Panc1 (cell line): ENCODE data around the gene RHBDF1. TPM values are rescaled to one million over a fixed set of nuclear protein-coding genes. Genes with fewer than 3 reads are reported as not detected.

Experiments used
- ATAC-seq: fragments of 200-7000 bp; cut with Tn5 transposase; 2 replicates; pipeline ENCODE4 v1.9.1; 2020; ENCODE audit warnings: mild to moderate bottlenecking, moderate library complexity
- BruUV-seq: library from RNA; stranded (reverse); fragments of 400-500 nt; replicated peaks from 2 replicates; lab custom pipeline; 2021; lab: Mats Ljungman, UMichigan
- CTCF ChIA-PET: fragments of 300-600 bp; sonication (Branson Sonifier 250); formaldehyde crosslinking; loops from one replicate; lab custom pipeline; 2022; ENCODE audit warnings: antibody characterized with exemption; lab: Charles Lee
- POLR2A ChIA-PET: fragments of 300-600 bp; sonication (Branson Sonifier 250); formaldehyde crosslinking; loops from one replicate; lab custom pipeline; 2022; ENCODE audit warnings: antibody characterized with exemption; lab: Charles Lee
- DNase-seq: peaks from one replicate; pipeline ENCODE4 v3.0.0-alpha.2; 2010; ENCODE audit warnings: low read depth, low spot score
- H3K27ac ChIP-seq: 2 replicates; pipeline ENCODE4 v1.5.1; 2011; ENCODE audit warnings: mild to moderate bottlenecking, low read length, inconsistent platforms
- H3K27me3 ChIP-seq: fragments of 200-500 bp; sonication (Bioruptor generic); 2 replicates; pipeline ENCODE4 v1.6.0; 2014; ENCODE audit warnings: low read length, inconsistent platforms; ENCODE audit not compliant: control insufficient read depth, insufficient read depth
- H3K36me3 ChIP-seq: fragments of 200-500 bp; sonication (Bioruptor generic); 2 replicates; pipeline ENCODE4 v1.5.1; 2014; ENCODE audit warnings: inconsistent platforms, mild to moderate bottlenecking, low read length, moderate library complexity; ENCODE audit not compliant: control insufficient read depth, insufficient read depth
- H3K4me1 ChIP-seq: 2 replicates; pipeline ENCODE4 v1.5.1; 2011; ENCODE audit warnings: inconsistent platforms, mild to moderate bottlenecking, low read length, moderate library complexity; ENCODE audit not compliant: control insufficient read depth, insufficient read depth
- H3K4me3 ChIP-seq, 2 experiments: 2 replicates each; pipeline ENCODE4 v1.5.1; 2011 to 2012; ENCODE audit warnings: low read depth in 2 of 2, low read length in 2 of 2, mild to moderate bottlenecking in 2 of 2, inconsistent platforms in 1 of 2, moderate library complexity in 1 of 2
- H3K9me3 ChIP-seq: fragments of 200-500 bp; sonication (Bioruptor generic); 2 replicates; pipeline ENCODE4 v1.5.1; 2014; ENCODE audit warnings: low read depth, mild to moderate bottlenecking, inconsistent platforms, low read length, moderate library complexity; ENCODE audit not compliant: control insufficient read depth, insufficient read depth
- CTCF ChIP-seq: fragments of 450-650 bp; IDR thresholded peaks from 2 replicates; pipeline ENCODE4 v1.5.1; 2017; ENCODE audit warnings: mild to moderate bottlenecking
- POLR2AphosphoS5 ChIP-seq: IDR thresholded peaks from 2 replicates; pipeline ENCODE4 v1.6.1; 2012; ENCODE audit warnings: mild to moderate bottlenecking, low read depth, low read length, moderate library complexity
- REST ChIP-seq, 2 experiments: IDR thresholded peaks; 2 replicates each; pipeline ENCODE4 v1.6.1; 2011 to 2012; ENCODE audit warnings: low read depth in 2 of 2, control low read depth in 1 of 2, low read length in 1 of 2, mild to moderate bottlenecking in 1 of 2, moderate library complexity in 1 of 2; ENCODE audit not compliant: insufficient read depth in 1 of 2
- SIN3A ChIP-seq: IDR thresholded peaks from 2 replicates; pipeline ENCODE4 v1.6.1; 2012; ENCODE audit warnings: low read depth, mild to moderate bottlenecking, low read length, moderate library complexity, borderline replicate concordance; ENCODE audit not compliant: insufficient read depth
- TCF7L2 ChIP-seq: IDR thresholded peaks from 2 replicates; pipeline ENCODE4 v1.6.1; 2011; ENCODE audit warnings: mild to moderate bottlenecking, low read depth, low read length, inconsistent platforms
- in situ Hi-C: cut with HindIII; loops from 2 replicates; pipeline ENCODE4 v1.10.0; 2016; ENCODE audit warnings: low sequenced_read_pairs, low pct_unique_long_range_greater_than_20kb
- intact Hi-C: fragments of 100-400 bp; cut with micrococcal nuclease; formaldehyde crosslinking; loops from one replicate; pipeline ENCODE4 v1.10.0; 2022; ENCODE audit not compliant: unreplicated experiment
- total RNA-seq: library from RNA; stranded (reverse); gene quantifications from one replicate; pipeline ENCODE4 v1.2.1, GENCODE V29; 2021; ENCODE audit not compliant: unreplicated experiment

RHBDF1 gene
- total RNA-seq, 1 experiment from 2014 or later = 41.7 TPM

GRCh38 chr16:55571-56136 lies 16.8 kb downstream of the RHBDF1 start:
- POLR2A ChIA-PET = no interaction called here
- DNase-seq (no peak), ATAC-seq (no peak)
- intact Hi-C loops = no loop called here
- H3K9me3 ChIP-seq = no peaks in the 10 kb centered on the region
- H3K27ac ChIP-seq = no peak overlapping the region
- in situ Hi-C loops = no loop called here
- TF ChIP-seq POLR2AphosphoS5 (no peak), CTCF (no peak), TCF7L2 (no peak), REST (IDR thresholded peaks at IDR 0.05; ENCODE audit: insufficient read depth in 1 of 2, low read depth in 2 of 2, low read length in 1 of 2) (no peak), SIN3A (no peak)
- no peak overlapping the region for H3K4me3 ChIP-seq
- no TSS peak for BruUV-seq
- no peaks in the 10 kb centered on the region; the same call in 1 of the 2 replicates for H3K36me3 ChIP-seq
- H3K4me1 ChIP-seq = peaks cover 3% of the 10 kb centered on the region; the same call in 1 of the 2 replicates
- no peaks in the 10 kb centered on the region for H3K27me3 ChIP-seq
- CTCF ChIA-PET = no interaction called here

- ATAC-seq = no peak
These were observed 18.2 kb downstream of the RHBDF1 start for GRCh38 chr16:54237-54581.

More at GRCh38 chr16:54237-54581, 18.2 kb downstream of the RHBDF1 start:
- no peak for DNase-seq
- H3K4me3 ChIP-seq = peak overlapping the region; percentile 81 to 91
- no peaks in the 10 kb centered on the region; the same call in 1 of the 2 replicates for H3K36me3 ChIP-seq
- BruUV-seq = TSS peak; percentile 74
- TF ChIP-seq TCF7L2 (no peak), POLR2AphosphoS5 (no peak), CTCF (no peak), REST (IDR thresholded peaks at IDR 0.05; ENCODE audit: insufficient read depth in 1 of 2, low read depth in 2 of 2, low read length in 1 of 2) (no peak), SIN3A (no peak)
- peaks cover 3% of the 10 kb centered on the region; the same call in 1 of the 2 replicates for H3K4me1 ChIP-seq
- ChIA-PET CTCF (no interaction called here), POLR2A (no interaction called here)
- intact Hi-C loops = no loop called here
- in situ Hi-C loops = no loop called here
- no peaks in the 10 kb centered on the region for H3K27me3 ChIP-seq
- H3K9me3 ChIP-seq = no peaks in the 10 kb centered on the region
- H3K27ac ChIP-seq = peak overlapping the region; percentile 77
